H1 (cell line): ENCODE data around the gene TSTD2. TPM values are rescaled to one million over a fixed set of nuclear protein-coding genes. Genes with fewer than 3 reads are reported as not detected.

ENCODE experiments used
- GTF2F1 ChIP-seq: IDR thresholded peaks from 2 replicates; pipeline ENCODE4 v1.6.1; 2012; ENCODE audit warnings: low read depth, low read length, improper control_type of control experiment, borderline replicate concordance
- HDAC6 ChIP-seq: IDR thresholded peaks from one replicate; pipeline ENCODE4 v1.7.1; 2012; ENCODE audit warnings: low read depth, mild to moderate bottlenecking, inconsistent platforms, low read length, moderate library complexity
- SIN3A ChIP-seq, 2 experiments: IDR thresholded peaks in 1 of 2; conservative IDR thresholded peaks in 1 of 2; 2 replicates each; pipeline ENCODE4 v1.6.1; 2011 to 2012; ENCODE audit warnings: low read length in 2 of 2, improper control_type of control experiment in 1 of 2, low read depth in 1 of 2, mild to moderate bottlenecking in 1 of 2
- TEAD4 ChIP-seq: IDR thresholded peaks from 2 replicates; pipeline ENCODE4 v1.6.1; 2012; ENCODE audit warnings: low read depth, low read length, inconsistent platforms, mixed read lengths
- polyA plus RNA-seq, 7 experiments: library from polyadenylated mRNA; depleted of rRNA in 3 of 7; stranded (reverse) in 5 of 7; unstranded in 2 of 7; fragments of >200 nt in 5 of 7; fragments of 200-250 nt in 2 of 7; gene quantifications; 1 replicate in 5 of 7; 2 replicates in 1 of 7; 4 replicates in 1 of 7; pipeline versions ENCODE4 v1.2.1 to v1.2.3, GENCODE V29; 2011 to 2013; ENCODE audit warnings: missing spikeins in 2 of 7, mixed read lengths in 2 of 7
- total RNA-seq: library from RNA; stranded (reverse); fragmentation: NEBNext Ultra II Directional; extraction: Animal tissue kit (Norgen Biotek cat#: 25700); gene quantifications from 2 replicates; pipeline ENCODE4 v1.2.1, GENCODE V29; 2021

The TSTD2 gene
- total and polyA plus RNA-seq, 2 of the 8 experiments (the other 6 are each of a cell fraction or from before 2014, with no cell fraction given): 16.1 to 17.5 TPM

DNA sequence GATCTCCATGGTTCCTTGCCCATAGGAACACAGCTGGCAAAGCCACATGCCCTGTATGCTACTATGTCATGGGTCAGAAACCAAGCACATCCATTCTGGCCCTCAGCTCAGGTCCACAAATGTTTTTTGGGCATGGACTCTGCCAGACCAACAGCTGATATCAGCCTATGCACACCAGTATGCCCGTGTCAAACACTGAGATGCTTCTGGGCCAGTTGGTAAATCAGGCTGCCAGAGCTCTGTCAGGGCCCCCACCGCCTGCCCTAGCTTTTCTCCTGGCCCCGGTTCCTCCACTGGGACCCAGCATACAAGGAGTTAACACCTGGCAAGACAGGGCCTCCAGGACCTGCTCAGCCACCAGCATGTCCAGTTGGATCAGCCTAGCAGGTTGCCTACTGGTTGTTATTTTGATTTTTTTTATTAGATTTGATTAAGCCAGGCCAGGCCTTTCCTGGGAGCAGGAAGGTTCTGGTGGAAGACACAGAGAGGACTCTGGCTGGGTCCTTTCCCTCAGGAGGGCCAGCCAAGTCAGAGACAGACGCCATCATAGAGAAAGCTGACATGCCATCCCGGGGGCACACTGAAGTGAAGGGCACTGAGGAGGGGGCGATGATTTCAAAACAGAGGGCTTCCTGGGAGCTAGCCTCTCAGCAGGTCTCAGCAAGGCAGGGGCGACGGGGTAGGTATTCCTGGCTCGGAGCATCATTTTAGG, 65.8 kb downstream of the TSTD2 start (continued):
- TF ChIP-seq TEAD4 (no peak), SIN3A (conservative IDR thresholded peaks at IDR 0.05 in 1 of 2, IDR thresholded peaks at IDR 0.05 in 1 of 2; ENCODE audit: low read depth in 1 of 2, low read length in 2 of 2) (no peak), HDAC6 (no peak), GTF2F1 (no peak)
